ENCODE data around the gene MAN1C1.

The MAN1C1 gene

GRCh38 chr1:25819491-25820246 is 203.1 kb downstream of the MAN1C1 start, which contains the start of gene MTFR1L:
Gene MTFR1L (plus strand): TSS chr1:25819954. CDS start chr1:25823105, 3,151 bp downstream.
- DNase-seq (ENCODE audit: low read depth), result peak; percentile 92
- no peak for TF ChIP-seq CTCF (IDR thresholded peaks at IDR 0.05; ENCODE audit: insufficient read depth, low read depth, low read length, missing control alignments)
- peak within 1 kb of the TSS; percentile 94 for H3K4me3 ChIP-seq (ENCODE audit: low read depth, low read length)

- no peak for TF ChIP-seq CTCF (IDR thresholded peaks at IDR 0.05; ENCODE audit: insufficient read depth, low read depth, low read length, missing control alignments)
- H3K4me3 ChIP-seq (ENCODE audit: low read depth, low read length), result peak overlapping the region; percentile 94
- peak; percentile 85 for DNase-seq (ENCODE audit: low read depth)
Measured at GRCh38 chr1:25820247-25821111, 203.9 kb downstream of the MAN1C1 start.

- DNase-seq (ENCODE audit: low read depth), result no peak
- no peak for TF ChIP-seq CTCF (IDR thresholded peaks at IDR 0.05; ENCODE audit: insufficient read depth, low read depth, low read length, missing control alignments)
- H3K4me3 ChIP-seq (ENCODE audit: low read depth, low read length), result peak overlapping the region; percentile 94
Measured at GRCh38 chr1:25821112-25821476, 204.5 kb downstream of the MAN1C1 start.

- DNase-seq (ENCODE audit: low read depth), result no peak
- peak overlapping the region; percentile 94; the same call in 1 of the 2 replicates for H3K4me3 ChIP-seq (ENCODE audit: low read depth, low read length)
- no peak for TF ChIP-seq CTCF (IDR thresholded peaks at IDR 0.05; ENCODE audit: insufficient read depth, low read depth, low read length, missing control alignments)
Measured at GRCh38 chr1:25821630-25822091, 205.1 kb downstream of the MAN1C1 start.

GRCh38 chr1:25825605-25826004 is 209.0 kb downstream of the MAN1C1 start:
- no peak for DNase-seq (ENCODE audit: low read depth)
- TF ChIP-seq CTCF (IDR thresholded peaks at IDR 0.05; ENCODE audit: insufficient read depth, low read depth, low read length, missing control alignments), result no peak
- H3K4me3 ChIP-seq (ENCODE audit: low read depth, low read length), result no peak overlapping the region

GRCh38 chr1:25826571-25826970 is 210.0 kb downstream of the MAN1C1 start:
- no peak for DNase-seq (ENCODE audit: low read depth)
- TF ChIP-seq CTCF (IDR thresholded peaks at IDR 0.05; ENCODE audit: insufficient read depth, low read depth, low read length, missing control alignments), result no peak
- no peak overlapping the region for H3K4me3 ChIP-seq (ENCODE audit: low read depth, low read length)

Data from GM12865 (cell line).